ENCODE results near the gene PATZ1. TPM values are rescaled to one million over a fixed set of nuclear protein-coding genes. Genes with fewer than 3 reads are reported as not detected.

Gene PATZ1
- total and polyA plus RNA-seq, 2 donors (not counting 1 experiment from before 2014, with no cell fraction given): 6.1 to 15.9 TPM

- TF ChIP-seq CTCF (conservative IDR thresholded peaks at IDR 0.05 in 1 of 2, IDR thresholded peaks at IDR 0.05 in 1 of 2; ENCODE audit: low read depth in 1 of 2, low read length in 2 of 2): no peak
- no peak for TF ChIP-seq EZH2 (IDR thresholded peaks at IDR 0.05; ENCODE audit: low read length, missing control alignments)
- Histone ChIP-seq H3K36me3 (ENCODE audit: control insufficient read depth, insufficient read depth, low read length) (peaks cover 14% of the 10 kb centered on the region), H3K9me3 (ENCODE audit: control insufficient read depth, insufficient read depth, low read depth, low read length) (no peaks in the 10 kb centered on the region), H3K4me3 (replicated peaks in 1 of 4; ENCODE audit: control extremely low read depth in 1 of 4, insufficient read depth in 1 of 4, low read depth in 3 of 4, low read length in 4 of 4) (no peak overlapping the region), H3K4me1 (ENCODE audit: control insufficient read depth, extremely low read depth, insufficient read depth, low read length) (no peaks in the 10 kb centered on the region), H3K4me2 (ENCODE audit: extremely low read depth, insufficient read depth, low read length) (no peak overlapping the region), H4K20me1 (ENCODE audit: control insufficient read depth, extremely low read depth, insufficient read depth, low read length) (no peaks in the 10 kb centered on the region), H3K27me3 (ENCODE audit: control insufficient read depth, insufficient read depth, low read length) (no peaks in the 10 kb centered on the region), H3K79me2 (ENCODE audit: control insufficient read depth, insufficient read depth, low read length) (no peaks in the 10 kb centered on the region), H2AFZ (ENCODE audit: low read length) (no peak overlapping the region), H3K9ac (ENCODE audit: insufficient read depth, low read length) (no peak overlapping the region), H3K27ac (ENCODE audit: insufficient read depth, low read length) (no peak overlapping the region)
- DNase-seq (ENCODE audit: low read depth in 2 of 2): no peak
Measured at GRCh38 chr22:31332010-31332409, 14.1 kb downstream of the PATZ1 start.

- Histone ChIP-seq H2AFZ (ENCODE audit: low read length) (no peak overlapping the region), H3K4me2 (ENCODE audit: extremely low read depth, insufficient read depth, low read length) (no peak overlapping the region), H3K79me2 (ENCODE audit: control insufficient read depth, insufficient read depth, low read length) (no peaks in the 10 kb centered on the region), H3K4me3 (replicated peaks in 1 of 4; ENCODE audit: control extremely low read depth in 1 of 4, insufficient read depth in 1 of 4, low read depth in 3 of 4, low read length in 4 of 4) (no peak overlapping the region), H3K9ac (ENCODE audit: insufficient read depth, low read length) (no peak overlapping the region), H3K27ac (ENCODE audit: insufficient read depth, low read length) (no peak overlapping the region), H3K27me3 (ENCODE audit: control insufficient read depth, insufficient read depth, low read length) (no peaks in the 10 kb centered on the region), H4K20me1 (ENCODE audit: control insufficient read depth, extremely low read depth, insufficient read depth, low read length) (no peaks in the 10 kb centered on the region), H3K9me3 (ENCODE audit: control insufficient read depth, insufficient read depth, low read depth, low read length) (no peaks in the 10 kb centered on the region), H3K36me3 (ENCODE audit: control insufficient read depth, insufficient read depth, low read length) (peaks cover 7% of the 10 kb centered on the region), H3K4me1 (ENCODE audit: control insufficient read depth, extremely low read depth, insufficient read depth, low read length) (no peaks in the 10 kb centered on the region)
- TF ChIP-seq EZH2 (IDR thresholded peaks at IDR 0.05; ENCODE audit: low read length, missing control alignments): no peak
- TF ChIP-seq CTCF (conservative IDR thresholded peaks at IDR 0.05 in 1 of 2, IDR thresholded peaks at IDR 0.05 in 1 of 2; ENCODE audit: low read depth in 1 of 2, low read length in 2 of 2): no peak
- DNase-seq (ENCODE audit: low read depth in 2 of 2): no peak
Measured at GRCh38 chr22:31329453-31330215, 16.5 kb downstream of the PATZ1 start.

- H3K4me2 ChIP-seq (ENCODE audit: extremely low read depth, insufficient read depth, low read length): no peak overlapping the region
- H3K9ac ChIP-seq (ENCODE audit: insufficient read depth, low read length): no peak overlapping the region
- no peak overlapping the region for H2AFZ ChIP-seq (ENCODE audit: low read length)
- no peak overlapping the region for H3K27ac ChIP-seq (ENCODE audit: insufficient read depth, low read length)
- no peaks in the 10 kb centered on the region for H3K4me1 ChIP-seq (ENCODE audit: control insufficient read depth, extremely low read depth, insufficient read depth, low read length)
- H3K36me3 ChIP-seq (ENCODE audit: control insufficient read depth, insufficient read depth, low read length): peaks cover 3% of the 10 kb centered on the region
- no peaks in the 10 kb centered on the region for H3K27me3 ChIP-seq (ENCODE audit: control insufficient read depth, insufficient read depth, low read length)
- peak in 1 of 2 donors; percentile 50 for DNase-seq (ENCODE audit: low read depth in 2 of 2)
- TF ChIP-seq CTCF (conservative IDR thresholded peaks at IDR 0.05 in 1 of 2, IDR thresholded peaks at IDR 0.05 in 1 of 2; ENCODE audit: low read depth in 1 of 2, low read length in 2 of 2) (no peak), EZH2 (IDR thresholded peaks at IDR 0.05; ENCODE audit: low read length, missing control alignments) (no peak)
- no peaks in the 10 kb centered on the region for H4K20me1 ChIP-seq (ENCODE audit: control insufficient read depth, extremely low read depth, insufficient read depth, low read length)
- H3K9me3 ChIP-seq (ENCODE audit: control insufficient read depth, insufficient read depth, low read depth, low read length): no peaks in the 10 kb centered on the region
- H3K4me3 ChIP-seq (replicated peaks in 1 of 4; ENCODE audit: control extremely low read depth in 1 of 4, insufficient read depth in 1 of 4, low read depth in 3 of 4, low read length in 4 of 4): no peak overlapping the region
- no peaks in the 10 kb centered on the region for H3K79me2 ChIP-seq (ENCODE audit: control insufficient read depth, insufficient read depth, low read length)
Measured at GRCh38 chr22:31329029-31329428, 17.1 kb downstream of the PATZ1 start.
